ENCODE results near the gene PLEKHM1. TPM values are rescaled to one million over a fixed set of nuclear protein-coding genes. Genes with fewer than 3 reads are reported as not detected.
A peak's percentile ranks its signal among the peaks of the same experiment; 100 is the strongest.
"Not testable (repeated sequence)": the region's sequence is repeated elsewhere in the genome, so short reads cannot be mapped to it uniquely, and the experiment has no call there.

Gene PLEKHM1
- total RNA-seq, 1 donor from 2014 or later, result 35.6 TPM

- H3K4me1 Mint-ChIP-seq (ENCODE audit: low read depth), result peaks cover 27% of the 10 kb centered on the region
- H3K4me3 Mint-ChIP-seq, result peak overlapping the region; percentile 53
- H3K27ac Mint-ChIP-seq; H3K36me3 Mint-ChIP-seq (ENCODE audit: low read depth); DNase-seq (ENCODE audit: low spot score); H3K9me3 Mint-ChIP-seq; intact Hi-C loops (cut with micrococcal nuclease); H3K27me3 Mint-ChIP-seq (ENCODE audit: insufficient read depth): not testable (repeated sequence)
Measured at GRCh38 chr17:45487704-45488103, 2.8 kb downstream of the PLEKHM1 start.

DNA sequence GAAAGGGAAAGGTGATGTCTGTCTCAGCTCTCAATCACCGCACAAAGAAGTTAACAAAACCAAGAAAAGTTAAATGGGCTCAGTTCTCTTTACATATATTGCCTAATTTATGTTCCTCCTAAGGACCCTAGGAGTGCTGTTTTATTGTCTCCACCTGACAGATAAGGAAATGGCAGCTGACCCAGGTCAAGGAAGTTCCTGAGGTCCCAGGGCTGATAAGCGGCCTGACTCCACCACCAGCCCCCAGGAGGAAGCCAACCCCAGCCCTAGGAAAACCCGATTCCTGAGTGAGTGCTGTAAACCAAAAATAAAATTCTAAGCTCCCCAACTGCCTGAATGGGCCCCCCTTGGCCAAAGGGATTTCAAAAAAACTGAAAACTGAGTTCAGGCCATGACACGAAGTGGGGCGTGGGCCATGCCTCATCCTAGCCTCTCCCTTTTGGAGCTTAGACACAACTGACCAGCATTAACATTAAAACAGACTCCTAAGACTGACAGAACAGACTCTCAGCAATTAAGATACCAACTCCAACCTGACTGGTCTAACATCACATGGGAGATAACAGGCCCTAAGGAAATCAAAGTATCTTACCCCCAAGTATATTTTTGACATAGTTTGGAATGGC, 6.8 kb downstream of the PLEKHM1 start:
- H3K27me3 Mint-ChIP-seq (ENCODE audit: insufficient read depth); H3K9me3 Mint-ChIP-seq; H3K4me1 Mint-ChIP-seq (ENCODE audit: low read depth); DNase-seq (ENCODE audit: low spot score); H3K27ac Mint-ChIP-seq; H3K36me3 Mint-ChIP-seq (ENCODE audit: low read depth); intact Hi-C loops (cut with micrococcal nuclease); H3K4me3 Mint-ChIP-seq: not testable (repeated sequence)

DNA sequence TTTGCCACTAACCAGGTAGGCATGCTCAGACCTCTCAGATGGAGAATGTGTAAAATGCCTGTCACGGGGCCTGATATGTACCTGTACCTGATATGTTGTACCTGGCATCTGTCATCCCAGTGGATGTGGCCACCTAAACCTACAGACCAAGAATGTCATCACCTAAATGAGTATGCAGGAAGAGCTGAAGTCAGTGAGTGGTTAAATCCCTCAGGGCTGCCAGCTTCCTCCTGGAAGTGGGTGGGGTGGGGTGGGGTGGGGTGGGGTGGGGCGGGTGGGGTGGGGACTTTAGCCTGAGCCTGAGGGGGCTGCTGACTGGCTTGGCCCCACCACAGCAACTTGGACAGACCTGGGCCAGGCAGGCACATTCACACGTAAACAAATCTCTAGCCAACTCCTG, 7.3 kb downstream of the PLEKHM1 start:
- H3K27ac Mint-ChIP-seq; H3K36me3 Mint-ChIP-seq (ENCODE audit: low read depth); H3K4me3 Mint-ChIP-seq; DNase-seq (ENCODE audit: low spot score); H3K4me1 Mint-ChIP-seq (ENCODE audit: low read depth); intact Hi-C loops (cut with micrococcal nuclease); H3K9me3 Mint-ChIP-seq; H3K27me3 Mint-ChIP-seq (ENCODE audit: insufficient read depth): not testable (repeated sequence)

DNA sequence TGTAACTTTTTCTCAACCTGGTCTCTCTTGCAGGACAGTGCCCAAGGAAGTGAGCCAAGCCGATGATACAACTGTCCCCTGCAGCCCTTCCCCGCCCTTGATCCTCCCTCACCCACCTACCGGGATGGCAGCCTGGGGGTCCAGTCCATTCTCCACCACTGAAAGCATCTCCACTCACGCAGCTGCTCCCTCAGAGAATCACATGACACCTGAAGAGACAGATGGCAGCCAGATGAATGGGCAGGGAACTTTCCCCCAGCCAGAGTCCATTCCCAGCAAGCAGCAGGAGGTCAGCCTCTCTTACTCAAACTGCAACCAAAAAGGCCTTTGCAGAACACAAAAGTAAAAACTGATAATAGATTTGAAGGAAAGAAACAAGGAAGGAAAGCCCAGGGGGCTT, 8.2 kb downstream of the PLEKHM1 start:
- H3K27me3 Mint-ChIP-seq (ENCODE audit: insufficient read depth); H3K4me3 Mint-ChIP-seq; intact Hi-C loops (cut with micrococcal nuclease); H3K36me3 Mint-ChIP-seq (ENCODE audit: low read depth); H3K4me1 Mint-ChIP-seq (ENCODE audit: low read depth); H3K27ac Mint-ChIP-seq; DNase-seq (ENCODE audit: low spot score); H3K9me3 Mint-ChIP-seq: not testable (repeated sequence)

GRCh38 chr17:45475436-45475835, 15.1 kb downstream of the PLEKHM1 start:
- peaks cover 14% of the 10 kb centered on the region for H3K36me3 Mint-ChIP-seq (ENCODE audit: low read depth)
- H3K4me1 Mint-ChIP-seq (ENCODE audit: low read depth); H3K27me3 Mint-ChIP-seq (ENCODE audit: insufficient read depth); intact Hi-C loops (cut with micrococcal nuclease); H3K27ac Mint-ChIP-seq; H3K4me3 Mint-ChIP-seq; DNase-seq (ENCODE audit: low spot score); H3K9me3 Mint-ChIP-seq: not testable (repeated sequence)

DNA sequence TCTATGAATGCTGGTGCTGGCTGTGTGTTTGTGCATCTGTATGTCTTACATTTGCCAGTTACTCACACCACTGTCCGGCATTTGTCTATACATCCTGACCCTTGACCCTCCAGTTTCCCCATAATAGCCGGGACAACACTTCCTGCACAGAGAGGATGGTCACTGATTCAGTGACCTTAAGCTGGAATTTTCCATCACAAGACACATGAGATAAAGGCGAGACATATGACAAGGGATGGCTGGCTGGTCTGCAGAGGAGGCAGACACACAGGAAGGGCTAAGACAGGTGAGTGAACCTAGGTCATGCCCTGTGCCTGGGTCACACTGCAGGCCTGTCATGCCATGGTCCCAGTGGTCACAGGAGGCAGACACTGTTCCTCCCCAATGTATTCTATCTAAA, 18.3 kb downstream of the PLEKHM1 start:
- H3K27me3 Mint-ChIP-seq (ENCODE audit: insufficient read depth); intact Hi-C loops (cut with micrococcal nuclease); DNase-seq (ENCODE audit: low spot score); H3K27ac Mint-ChIP-seq; H3K4me3 Mint-ChIP-seq; H3K9me3 Mint-ChIP-seq; H3K36me3 Mint-ChIP-seq (ENCODE audit: low read depth); H3K4me1 Mint-ChIP-seq (ENCODE audit: low read depth): not testable (repeated sequence)

DNA sequence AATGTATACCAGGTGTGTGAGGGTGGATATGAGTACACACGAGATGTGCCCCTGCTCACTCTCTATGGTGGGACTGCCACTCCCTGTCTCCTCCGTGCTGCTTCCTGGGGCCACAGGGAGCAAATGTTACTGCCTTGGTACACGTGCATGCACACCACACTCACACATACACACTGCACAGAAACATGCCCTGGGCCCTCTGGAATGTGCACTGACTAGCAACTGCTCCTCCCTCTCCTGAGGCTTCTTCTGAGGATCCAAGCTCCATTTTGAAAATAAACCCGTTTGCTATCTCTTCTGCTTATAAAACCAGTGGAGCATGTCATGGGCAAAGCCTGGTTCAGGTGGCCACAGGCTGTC, 21.3 kb downstream of the PLEKHM1 start:
- H3K4me1 Mint-ChIP-seq (ENCODE audit: low read depth); H3K36me3 Mint-ChIP-seq (ENCODE audit: low read depth); H3K4me3 Mint-ChIP-seq; intact Hi-C loops (cut with micrococcal nuclease); H3K27me3 Mint-ChIP-seq (ENCODE audit: insufficient read depth); H3K9me3 Mint-ChIP-seq; H3K27ac Mint-ChIP-seq; DNase-seq (ENCODE audit: low spot score): not testable (repeated sequence)

- intact Hi-C loops (cut with micrococcal nuclease); H3K9me3 Mint-ChIP-seq; H3K27ac Mint-ChIP-seq; DNase-seq (ENCODE audit: low spot score); H3K4me3 Mint-ChIP-seq; H3K36me3 Mint-ChIP-seq (ENCODE audit: low read depth); H3K27me3 Mint-ChIP-seq (ENCODE audit: insufficient read depth); H3K4me1 Mint-ChIP-seq (ENCODE audit: low read depth): not testable (repeated sequence)
Measured at GRCh38 chr17:45468293-45469203, 22.0 kb downstream of the PLEKHM1 start.

- Mint-ChIP-seq H3K36me3 (ENCODE audit: low read depth) (peaks cover 10% of the 10 kb centered on the region), H3K4me1 (ENCODE audit: low read depth) (peaks cover 11% of the 10 kb centered on the region), H3K27ac (peak overlapping the region; percentile 85)
- peak; percentile 31 for DNase-seq (ENCODE audit: low spot score)
- H3K9me3 Mint-ChIP-seq; H3K27me3 Mint-ChIP-seq (ENCODE audit: insufficient read depth); intact Hi-C loops (cut with micrococcal nuclease); H3K4me3 Mint-ChIP-seq: not testable (repeated sequence)
Measured at GRCh38 chr17:45461524-45462327, 28.8 kb downstream of the PLEKHM1 start.

GRCh38 chr17:45460422-45460821, 30.1 kb downstream of the PLEKHM1 start:
- H3K4me3 Mint-ChIP-seq; H3K9me3 Mint-ChIP-seq; intact Hi-C loops (cut with micrococcal nuclease); H3K27me3 Mint-ChIP-seq (ENCODE audit: insufficient read depth); H3K27ac Mint-ChIP-seq; DNase-seq (ENCODE audit: low spot score): not testable (repeated sequence)
- H3K36me3 Mint-ChIP-seq (ENCODE audit: low read depth), result peaks cover 12% of the 10 kb centered on the region
- peaks cover 11% of the 10 kb centered on the region for H3K4me1 Mint-ChIP-seq (ENCODE audit: low read depth)

GRCh38 chr17:45454341-45454740, 36.2 kb downstream of the PLEKHM1 start:
- DNase-seq (ENCODE audit: low spot score); H3K9me3 Mint-ChIP-seq; H3K27me3 Mint-ChIP-seq (ENCODE audit: insufficient read depth); H3K4me3 Mint-ChIP-seq; H3K4me1 Mint-ChIP-seq (ENCODE audit: low read depth); H3K27ac Mint-ChIP-seq; intact Hi-C loops (cut with micrococcal nuclease): not testable (repeated sequence)
- peaks cover 24% of the 10 kb centered on the region for H3K36me3 Mint-ChIP-seq (ENCODE audit: low read depth)

- peaks cover 25% of the 10 kb centered on the region for H3K36me3 Mint-ChIP-seq (ENCODE audit: low read depth)
- H3K27me3 Mint-ChIP-seq (ENCODE audit: insufficient read depth); DNase-seq (ENCODE audit: low spot score); H3K9me3 Mint-ChIP-seq; intact Hi-C loops (cut with micrococcal nuclease); H3K4me3 Mint-ChIP-seq; H3K27ac Mint-ChIP-seq; H3K4me1 Mint-ChIP-seq (ENCODE audit: low read depth): not testable (repeated sequence)
Measured at GRCh38 chr17:45453731-45454130, 36.8 kb downstream of the PLEKHM1 start.

- intact Hi-C loops (cut with micrococcal nuclease); H3K4me3 Mint-ChIP-seq; DNase-seq (ENCODE audit: low spot score); H3K27ac Mint-ChIP-seq; H3K9me3 Mint-ChIP-seq; H3K27me3 Mint-ChIP-seq (ENCODE audit: insufficient read depth): not testable (repeated sequence)
- Mint-ChIP-seq H3K4me1 (ENCODE audit: low read depth) (peaks cover 13% of the 10 kb centered on the region), H3K36me3 (ENCODE audit: low read depth) (peaks cover 27% of the 10 kb centered on the region)
Measured at GRCh38 chr17:45453225-45453534, 37.3 kb downstream of the PLEKHM1 start.
